ENCODE measurements around the gene OR2B6.

GRCh38 chr6:28004350-28005151, 47.5 kb downstream of the OR2B6 start:
- no peak for TF ChIP-seq CTCF (conservative IDR thresholded peaks at IDR 0.05 in 1 of 2, IDR thresholded peaks at IDR 0.05 in 1 of 2; ENCODE audit: low read depth in 1 of 2, low read length in 2 of 2)
- TF ChIP-seq EZH2 (IDR thresholded peaks at IDR 0.05; ENCODE audit: low read length, missing control alignments) = no peak
